H9 (cell line): ENCODE results near the gene MIAT. TPM values are rescaled to one million over a fixed set of nuclear protein-coding genes. Genes with fewer than 3 reads are reported as not detected.

ENCODE experiments used
- DNase-seq: peaks from one replicate; pipeline ENCODE4 v3.0.0-alpha.2; 2017
- H2AFZ ChIP-seq: one replicate; pipeline ENCODE4 v1.6.1; 2013; ENCODE audit warnings: mild to moderate bottlenecking, low read length, control low read depth, moderate library complexity
- H2AK5ac ChIP-seq: 2 replicates; pipeline ENCODE4 v1.6.1; 2013; ENCODE audit warnings: low read length, control low read depth, mixed read lengths; ENCODE audit not compliant: insufficient read length
- H2BK120ac ChIP-seq: one replicate; pipeline ENCODE4 v1.6.1; 2013; ENCODE audit warnings: low read depth, mild to moderate bottlenecking, low read length, control low read depth, inconsistent platforms; ENCODE audit not compliant: poor library complexity, severe bottlenecking
- H2BK12ac ChIP-seq: 2 replicates; pipeline ENCODE4 v1.6.1; 2013; ENCODE audit warnings: low read length, control low read depth, mixed read lengths, low read depth; ENCODE audit not compliant: insufficient read length
- H2BK15ac ChIP-seq: 2 replicates; pipeline ENCODE4 v1.6.1; 2013; ENCODE audit warnings: low read depth, low read length, control low read depth
- H2BK20ac ChIP-seq: one replicate; pipeline ENCODE4 v1.6.1; 2013; ENCODE audit warnings: low read depth, mild to moderate bottlenecking, low read length, control low read depth, inconsistent platforms; ENCODE audit not compliant: poor library complexity, severe bottlenecking
- H2BK5ac ChIP-seq: 2 replicates; pipeline ENCODE4 v1.6.1; 2013; ENCODE audit warnings: low read length, control low read depth, mixed read lengths; ENCODE audit not compliant: insufficient read length
- H3K14ac ChIP-seq: 2 replicates; pipeline ENCODE4 v1.6.1; 2013; ENCODE audit warnings: low read length, control low read depth; ENCODE audit not compliant: insufficient read depth
- H3K18ac ChIP-seq: 2 replicates; pipeline ENCODE4 v1.6.1; 2013; ENCODE audit warnings: low read depth, mild to moderate bottlenecking, mixed read lengths, low read length, control low read depth; ENCODE audit not compliant: insufficient read length
- H3K23ac ChIP-seq: 2 replicates; pipeline ENCODE4 v1.6.1; 2013; ENCODE audit warnings: low read length, control low read depth, mixed read lengths, low read depth; ENCODE audit not compliant: insufficient read length
- H3K23me2 ChIP-seq: 2 replicates; pipeline ENCODE4 v1.6.1; 2013; ENCODE audit warnings: low read depth, mild to moderate bottlenecking, mixed read lengths, low read length, control low read depth; ENCODE audit not compliant: insufficient read length, poor library complexity, severe bottlenecking
- H3K27ac ChIP-seq: 2 replicates; pipeline ENCODE4 v1.5.1; 2013; ENCODE audit warnings: low read length, control low read depth, mixed read lengths, low read depth; ENCODE audit not compliant: insufficient read length
- H3K27me3 ChIP-seq: 2 replicates; pipeline ENCODE4 v1.6.1; 2013; ENCODE audit warnings: low read length, control low read depth, inconsistent platforms; ENCODE audit not compliant: insufficient read depth
- H3K4ac ChIP-seq: 2 replicates; pipeline ENCODE4 v1.6.1; 2013; ENCODE audit warnings: low read depth, mild to moderate bottlenecking, control low read depth, inconsistent platforms, low read length, moderate library complexity
- H3K4me1 ChIP-seq: 2 replicates; pipeline ENCODE4 v1.6.1; 2013; ENCODE audit warnings: low read length, control low read depth, inconsistent platforms; ENCODE audit not compliant: insufficient read depth
- H3K4me2 ChIP-seq: 2 replicates; pipeline ENCODE4 v1.6.1; 2013; ENCODE audit warnings: low read length, control low read depth, mixed read lengths; ENCODE audit not compliant: insufficient read length, insufficient read depth
- H3K56ac ChIP-seq: 2 replicates; pipeline ENCODE4 v1.6.1; 2013; ENCODE audit warnings: low read depth, mild to moderate bottlenecking, mixed read lengths, low read length, control low read depth; ENCODE audit not compliant: insufficient read length
- H3K79me1 ChIP-seq: 2 replicates; pipeline ENCODE4 v1.6.1; 2013; ENCODE audit warnings: low read depth, mild to moderate bottlenecking, moderate library complexity, low read length, control low read depth, inconsistent platforms; ENCODE audit not compliant: insufficient read depth, poor library complexity, severe bottlenecking
- H3K79me2 ChIP-seq: 2 replicates; pipeline ENCODE4 v1.6.1; 2013; ENCODE audit warnings: low read length, control low read depth, inconsistent platforms; ENCODE audit not compliant: insufficient read depth
- H3K9ac ChIP-seq: 2 replicates; pipeline ENCODE4 v1.6.1; 2013; ENCODE audit warnings: low read length, control low read depth, mixed read lengths; ENCODE audit not compliant: insufficient read length; ENCODE audit errors: extremely low read depth
- H3K9me3 ChIP-seq: one replicate; pipeline ENCODE4 v1.6.1; 2013; ENCODE audit warnings: low read depth, low read length, inconsistent platforms; ENCODE audit not compliant: control insufficient read depth
- H3T11ph ChIP-seq: one replicate; pipeline ENCODE4 v1.6.1; 2013; ENCODE audit warnings: mild to moderate bottlenecking, low read length, control low read depth, inconsistent platforms
- H4K20me1 ChIP-seq: one replicate; pipeline ENCODE4 v1.6.1; 2013; ENCODE audit not compliant: control insufficient read depth, insufficient read length, insufficient read depth
- H4K5ac ChIP-seq: 2 replicates; pipeline ENCODE4 v1.6.1; 2013; ENCODE audit warnings: low read depth, mild to moderate bottlenecking, mixed read lengths, low read length, control low read depth; ENCODE audit not compliant: insufficient read length
- H4K8ac ChIP-seq: replicated peaks from 2 replicates; pipeline ENCODE4 v1.6.1; 2013; ENCODE audit warnings: low read length, control low read depth, mixed read lengths, low read depth; ENCODE audit not compliant: insufficient read length
- H4K91ac ChIP-seq: 2 replicates; pipeline ENCODE4 v1.6.1; 2013; ENCODE audit warnings: low read depth, mild to moderate bottlenecking, moderate library complexity, mixed read lengths, low read length, control low read depth; ENCODE audit not compliant: insufficient read length
- H3K27ac Mint-ChIP-seq, 3 experiments: 2 replicates in 2 of 3; 3 replicates in 1 of 3; pipeline ENCODE4 v1.8.0; 2020 to 2021; ENCODE audit warnings: mixed read lengths in 3 of 3, mild to moderate bottlenecking in 1 of 3, moderate library complexity in 1 of 3
- H3K27me3 Mint-ChIP-seq: 2 replicates; pipeline ENCODE4 v1.8.0; 2021; ENCODE audit warnings: low read depth, mild to moderate bottlenecking, moderate library complexity, mixed read lengths
- H3K36me3 Mint-ChIP-seq, 3 experiments: 2 replicates in 2 of 3; 3 replicates in 1 of 3; pipeline ENCODE4 v1.8.0; 2020 to 2021; ENCODE audit warnings: low read depth in 3 of 3, mixed read lengths in 3 of 3; ENCODE audit not compliant: insufficient read depth in 1 of 3
- H3K4me1 Mint-ChIP-seq, 2 experiments: 2 replicates each; pipeline ENCODE4 v1.8.0; 2020; ENCODE audit warnings: mixed read lengths in 2 of 2
- H3K4me3 Mint-ChIP-seq, 2 experiments: 2 replicates in 1 of 2; 3 replicates in 1 of 2; pipeline ENCODE4 v1.8.0; 2020 to 2021; ENCODE audit warnings: mild to moderate bottlenecking in 2 of 2, mixed read lengths in 2 of 2, moderate library complexity in 1 of 2
- H3K9me3 Mint-ChIP-seq, 2 experiments: 2 replicates in 1 of 2; 3 replicates in 1 of 2; pipeline ENCODE4 v1.8.0; 2020; ENCODE audit warnings: mild to moderate bottlenecking in 2 of 2, mixed read lengths in 2 of 2, moderate library complexity in 1 of 2
- CTCF ChIP-seq: fragments of 200-600 bp; sonication (generic); conservative IDR thresholded peaks from 3 replicates; pipeline ENCODE4 v1.8.0; 2021; ENCODE audit warnings: antibody characterized with exemption, mild to moderate bottlenecking
- WGBS: extraction: QIAGEN DNeasy Blood & Tissue Kit; methylation state at CpG from one replicate; pipeline ENCODE4 v1.1.7; 2013; ENCODE audit warnings: missing lambda C conversion rate, low lambda C conversion rate, mixed read lengths; ENCODE audit not compliant: insufficient read length; ENCODE audit errors: extremely low coverage; 5-methylcytosine and 5-hydroxymethylcytosine counted together
- total RNA-seq: library from RNA; stranded (reverse); gene quantifications from 2 replicates; pipeline ENCODE4 v1.2.1, GENCODE V29; 2021

MIAT gene
- total RNA-seq, 1 experiment from 2014 or later = 85.6 TPM

- Histone ChIP-seq H3K18ac (peak overlapping the region; percentile 49), H3K56ac (no peak overlapping the region), H3K9ac (no peak overlapping the region), H2BK5ac (no peak overlapping the region), H2AFZ (no peak overlapping the region), H2BK120ac (no peak overlapping the region), H4K5ac (no peak overlapping the region), H3K4ac (no peak overlapping the region), H4K8ac (no peak overlapping the region), H3K23me2 (no peaks in the 10 kb centered on the region), H3K4me1 (peaks cover 29% of the 10 kb centered on the region), H3K79me2 (no peaks in the 10 kb centered on the region), H3K27ac (no peak overlapping the region), H3K23ac (no peak overlapping the region), H2BK20ac (no peak overlapping the region), H4K91ac (no peak overlapping the region), H3K9me3 (no peaks in the 10 kb centered on the region), H2AK5ac (no peak overlapping the region), H3T11ph (no peak overlapping the region), H3K4me2 (peak overlapping the region; percentile 0), H2BK12ac (no peak overlapping the region), H3K27me3 (no peaks in the 10 kb centered on the region), H2BK15ac (no peak overlapping the region), H3K79me1 (no peaks in the 10 kb centered on the region), H4K20me1 (no peaks in the 10 kb centered on the region), H3K14ac (0 out of 2 replicates have a peak overlapping the region, but pooled peaks have one; percentile 0)
- Mint-ChIP-seq H3K27ac (peak overlapping the region; percentile 93 to 99 (median 94)), H3K9me3 (no peaks in the 10 kb centered on the region; a peak in 2 of 5 replicates), H3K4me1 (peaks cover 82 to 88% of the 10 kb centered on the region in 2 experiments), H3K36me3 (no peaks in the 10 kb centered on the region), H3K4me3 (peak overlapping the region; percentile 53 to 73), H3K27me3 (peaks cover 7% of the 10 kb centered on the region)
- peak; percentile 87 for DNase-seq
- no peak for TF ChIP-seq CTCF
- WGBS = no CpG with 5 or more reads among the region's 17 CpGs
Observed at GRCh38 chr22:26648011-26648497, 9.3 kb upstream of the MIAT start.
